Head of caudate nucleus (tissue), 42 donors: ENCODE measurements around the gene GOSR2.

Experiments
- DNase-seq, 42 donors: peaks; one replicate each; pipeline versions ENCODE4 v3.0.0 to v3.0.0-alpha.2; 2020 to 2021; ENCODE audit warnings: mixed read lengths in 7 of 42
- intact Hi-C: fragments of 100-400 bp; cut with DNase I; formaldehyde crosslinking; loops from one replicate; pipeline ENCODE4 v1.15.0; 2022

Gene GOSR2

DNA sequence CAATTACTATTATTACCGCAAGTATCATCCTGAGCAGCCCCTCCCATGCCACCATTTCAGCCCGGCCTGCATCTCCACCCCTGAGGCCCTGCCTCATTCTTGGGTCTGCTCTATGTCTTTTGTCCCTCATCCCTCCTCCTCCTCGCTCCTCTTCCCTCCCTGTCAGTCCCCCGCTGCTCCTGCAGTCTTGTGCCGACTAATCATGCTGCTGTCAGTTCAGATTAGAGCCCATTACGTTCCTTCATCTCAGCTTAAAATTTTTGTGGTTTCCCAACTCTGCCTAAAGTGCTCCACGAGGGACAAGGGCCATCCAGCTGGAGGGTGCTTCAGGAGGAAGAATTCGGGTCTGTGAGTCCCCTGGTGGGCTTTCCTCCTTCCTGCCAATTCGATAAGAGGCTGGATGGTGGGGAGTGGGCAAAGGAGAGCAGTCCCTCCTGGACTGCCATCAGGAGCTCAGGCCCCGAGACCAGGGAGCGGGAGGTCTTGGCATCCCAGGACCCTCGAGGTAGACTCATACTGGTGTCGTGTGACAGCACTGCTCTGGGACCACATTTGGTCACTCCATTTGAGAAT, 32.9 kb upstream of the GOSR2 start:
- no peak for DNase-seq
- intact Hi-C loops, result no loop called here

GRCh38 chr17:46890638-46891037, 32.3 kb upstream of the GOSR2 start:
- intact Hi-C loops, result no loop called here
- no peak for DNase-seq

DNA sequence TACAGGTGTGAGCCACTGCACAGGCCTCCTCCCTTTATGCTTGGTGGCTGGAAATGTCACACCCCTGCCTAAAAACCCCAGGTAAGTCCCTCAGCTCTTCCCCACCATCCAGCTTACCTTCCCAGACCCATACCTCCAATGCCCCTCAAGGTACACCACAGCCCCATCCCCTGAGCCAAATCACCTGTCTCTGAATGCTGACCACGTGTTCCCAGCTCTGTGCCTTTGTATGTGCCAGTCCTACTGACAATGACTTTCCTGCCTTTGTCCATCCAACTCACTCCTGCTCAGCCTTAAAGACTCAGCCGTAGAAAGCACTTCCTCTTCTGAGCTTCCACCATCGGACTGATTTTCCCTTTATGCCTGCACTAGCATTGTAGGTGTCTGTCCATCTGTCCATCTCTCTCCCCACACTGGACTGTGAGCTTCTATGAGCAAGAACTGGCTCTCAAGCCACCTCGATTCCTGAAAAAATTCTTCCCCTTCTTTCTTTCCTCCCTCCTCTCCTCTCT, 30.7 kb upstream of the GOSR2 start:
- DNase-seq, result no peak
- intact Hi-C loops, result no loop called here

DNA sequence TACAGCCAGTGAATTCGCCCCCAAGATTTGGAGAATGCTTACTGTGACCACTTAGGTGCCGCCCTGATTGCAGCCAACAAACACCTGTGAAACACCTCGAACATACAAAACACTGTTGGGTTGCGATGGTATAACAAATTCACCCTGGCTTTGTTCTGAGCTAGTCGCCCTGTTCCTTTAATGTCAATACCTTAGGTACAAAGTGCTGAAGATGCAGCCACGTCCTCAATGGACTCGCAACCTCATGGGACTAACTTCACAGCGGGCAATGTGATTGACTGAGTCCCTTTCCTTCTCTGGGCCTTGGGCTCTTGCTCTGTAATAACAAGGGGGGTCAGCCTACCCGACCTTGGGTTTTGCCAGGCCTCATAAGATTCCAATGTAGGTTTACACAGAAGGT, 28.9 kb upstream of the GOSR2 start:
- intact Hi-C loops, result no loop called here
- no peak for DNase-seq

GRCh38 chr17:46894476-46895151, 28.3 kb upstream of the GOSR2 start:
- intact Hi-C loops, result no loop called here
- DNase-seq, result no peak

GRCh38 chr17:46895171-46895570, 27.8 kb upstream of the GOSR2 start:
- intact Hi-C loops, result no loop called here
- DNase-seq, result peak in 1 of 42 donors; percentile 3

- DNase-seq, result no peak
- intact Hi-C loops, result no loop called here
These were observed 26.0 kb upstream of the GOSR2 start for GRCh38 chr17:46896991-46897390.

GRCh38 chr17:46898364-46898763, 24.6 kb upstream of the GOSR2 start:
- DNase-seq, result no peak
- intact Hi-C loops, result no loop called here

DNA sequence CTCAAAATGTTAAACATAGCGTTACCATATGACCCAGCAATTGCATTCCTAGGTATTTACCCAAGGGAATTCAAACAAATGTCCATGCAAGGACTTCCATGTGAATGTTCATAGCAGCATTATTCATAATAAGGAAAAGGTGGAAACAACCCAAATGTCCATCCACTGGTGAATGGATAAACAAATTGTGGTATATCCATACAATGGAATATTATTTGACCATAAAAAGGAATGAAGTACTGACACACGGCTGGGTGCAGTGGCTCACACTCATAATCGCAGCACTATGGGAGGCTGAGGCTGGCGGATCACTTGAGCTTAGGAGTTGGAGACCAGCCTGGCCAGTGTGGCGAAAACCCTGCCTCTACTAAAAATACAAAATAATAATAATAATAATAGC, 24.1 kb upstream of the GOSR2 start:
- intact Hi-C loops, result no loop called here
- DNase-seq, result no peak

DNA sequence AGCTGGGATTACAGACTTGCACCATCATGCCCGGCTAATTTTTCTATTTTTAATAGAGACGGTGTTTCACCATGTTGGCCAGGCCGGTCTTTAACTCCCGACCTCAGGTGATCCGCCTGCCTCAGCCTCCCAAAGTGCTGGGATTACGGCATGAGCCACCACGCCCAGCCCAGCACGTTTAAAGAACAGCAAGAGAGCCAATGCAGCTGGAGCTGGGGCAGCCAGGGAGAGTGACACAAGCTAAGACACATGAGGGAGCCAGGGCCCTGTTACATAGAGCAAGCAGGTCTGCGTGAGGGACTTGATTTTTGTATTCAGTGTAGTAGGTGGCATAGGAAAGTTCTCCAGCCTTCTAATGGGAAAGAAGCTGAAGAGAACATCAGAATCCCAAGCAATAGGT, 21.7 kb upstream of the GOSR2 start:
- intact Hi-C loops, result no loop called here
- no peak for DNase-seq

DNA sequence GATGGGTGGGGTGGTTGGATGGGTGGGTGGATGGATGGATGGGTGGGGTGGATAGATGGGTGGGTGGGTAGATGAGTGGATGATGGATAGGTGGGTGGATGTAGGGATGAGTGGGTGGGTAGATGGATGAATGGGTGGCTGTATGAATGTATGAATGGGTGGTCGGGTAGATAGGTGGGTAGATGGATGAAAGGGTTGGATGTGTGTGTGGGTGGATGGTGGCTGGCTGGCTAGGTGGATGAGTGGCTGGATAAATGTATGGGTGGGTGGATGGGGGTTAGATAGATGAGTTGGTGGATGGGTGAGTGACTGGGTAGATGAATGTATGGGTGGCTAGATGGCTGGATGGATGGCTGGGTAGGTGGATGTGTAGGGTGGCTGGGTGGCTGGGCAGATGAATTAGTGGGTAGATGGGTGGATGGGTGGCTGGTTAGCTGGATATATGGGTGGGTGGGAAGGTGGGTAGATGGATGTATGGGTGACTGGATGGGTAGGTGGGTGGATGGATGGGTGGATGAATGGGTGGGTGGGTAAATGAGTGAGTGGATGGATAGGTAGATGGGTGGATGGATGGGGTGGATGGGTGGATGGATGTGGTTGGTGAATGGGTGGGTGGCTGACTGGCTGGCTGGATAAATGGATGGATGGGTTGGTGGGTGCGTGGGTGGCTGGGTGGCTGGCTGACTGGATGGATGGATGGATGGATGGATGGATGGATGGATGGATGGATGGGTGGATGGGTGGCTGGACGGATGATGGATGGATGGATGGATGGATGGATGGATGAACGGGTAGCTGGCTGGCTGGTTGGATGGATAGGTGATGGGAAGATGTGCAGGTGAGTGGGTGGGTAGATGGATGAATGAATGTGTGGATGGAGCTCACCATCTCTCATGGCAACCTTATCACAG, 18.9 kb upstream of the GOSR2 start:
- DNase-seq, result peak in 1 of 42 donors; percentile 9
- intact Hi-C loops, result no loop called here

DNA sequence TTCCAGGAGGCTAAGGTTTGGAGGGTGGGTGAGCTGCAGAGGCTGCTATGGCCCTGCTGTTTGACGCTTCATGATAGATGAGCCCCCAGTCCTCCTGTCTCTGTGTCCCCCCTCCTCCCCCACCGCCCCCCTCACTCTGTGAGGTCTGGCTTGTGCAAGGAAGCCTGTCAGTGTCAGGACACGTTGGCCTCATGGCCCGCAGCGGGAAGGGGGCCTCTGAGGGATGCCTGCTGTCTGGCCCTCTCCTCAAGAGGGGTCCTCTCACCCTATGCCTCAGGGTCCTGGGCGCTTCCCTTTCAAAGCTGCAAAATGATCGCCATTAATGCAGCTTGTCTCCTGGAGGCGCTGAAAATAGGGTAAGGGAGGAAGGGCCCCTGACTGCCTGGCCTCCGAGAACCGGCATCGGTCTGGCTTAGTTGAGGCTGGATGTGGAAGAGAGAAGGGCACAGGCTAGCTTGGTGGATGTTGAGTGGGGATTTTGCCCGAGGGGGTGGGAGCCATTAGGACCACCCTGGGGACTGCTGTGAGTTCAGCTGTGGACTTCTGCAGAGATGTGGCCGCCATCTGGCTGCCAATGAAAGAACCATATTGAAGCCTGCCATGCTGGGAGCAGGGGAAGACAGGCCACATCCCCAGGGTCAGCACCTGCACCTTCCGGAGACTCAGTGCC, 14.8 kb upstream of the GOSR2 start:
- DNase-seq, result no peak
- intact Hi-C loops, result no loop called here

GRCh38 chr17:46910179-46910927, 12.6 kb upstream of the GOSR2 start:
- DNase-seq, result no peak
- intact Hi-C loops, result no loop called here

DNA sequence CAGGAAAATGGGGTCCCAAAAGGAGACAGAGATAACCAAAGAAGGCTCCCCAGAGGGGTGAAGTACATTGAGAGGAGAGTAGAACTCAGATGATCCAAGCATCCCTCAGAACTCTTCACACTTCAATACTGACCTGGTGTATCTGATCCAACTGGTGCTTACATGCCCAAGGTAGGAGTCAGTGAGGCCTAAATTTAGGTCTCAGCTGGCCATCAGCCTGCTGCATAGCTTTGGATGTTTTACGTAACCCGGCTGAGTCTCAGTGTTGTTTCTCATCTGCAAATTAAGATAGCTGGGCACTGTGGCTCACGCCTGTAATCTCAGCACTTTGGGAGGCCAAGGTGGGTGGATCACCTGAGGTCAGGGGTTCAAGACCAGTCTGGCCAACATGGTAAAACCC, 11.6 kb upstream of the GOSR2 start:
- intact Hi-C loops, result no loop called here
- no peak for DNase-seq

DNA sequence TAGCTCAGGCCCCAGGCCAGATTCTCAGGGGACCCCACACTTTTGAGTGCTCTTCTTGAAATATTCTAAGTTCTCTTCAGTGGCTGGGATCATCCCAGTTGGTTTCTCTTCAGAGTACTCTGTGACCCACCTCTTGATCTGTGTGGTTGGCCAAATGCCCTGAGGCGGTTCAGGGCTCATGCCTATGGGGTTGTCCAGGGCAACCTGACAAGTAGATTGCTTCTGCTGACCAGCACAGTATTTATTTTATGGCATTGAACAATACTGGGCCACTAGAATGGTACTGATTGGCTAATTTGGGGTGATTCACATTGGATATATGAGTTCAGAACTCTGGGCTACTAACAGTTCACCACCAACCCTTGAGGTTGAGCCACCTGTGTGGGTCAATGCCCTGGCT, 7.4 kb upstream of the GOSR2 start:
- DNase-seq, result no peak
- intact Hi-C loops, result no loop called here

DNA sequence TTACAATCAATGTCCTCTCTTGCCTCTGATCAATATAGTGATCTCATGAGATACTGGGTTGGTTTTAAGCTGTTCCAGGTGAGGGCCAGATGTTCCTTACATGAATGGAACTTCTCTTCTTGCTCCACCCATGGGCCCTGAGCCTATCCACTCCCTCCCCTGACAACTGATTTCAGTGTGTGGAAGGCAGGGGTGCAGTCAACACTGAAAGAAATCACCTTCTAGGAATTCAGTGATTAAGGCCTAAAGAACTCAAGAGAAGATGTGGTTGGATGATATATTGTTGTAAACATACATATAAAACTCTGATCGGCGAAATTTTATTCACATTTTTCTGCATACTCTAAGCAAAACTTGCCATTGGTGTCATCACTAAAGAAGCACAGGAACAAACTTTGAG, 6.7 kb upstream of the GOSR2 start:
- intact Hi-C loops, result no loop called here
- no peak for DNase-seq

- intact Hi-C loops, result no loop called here
- no peak for DNase-seq
These were observed 6.3 kb upstream of the GOSR2 start for GRCh38 chr17:46916623-46917022.

DNA sequence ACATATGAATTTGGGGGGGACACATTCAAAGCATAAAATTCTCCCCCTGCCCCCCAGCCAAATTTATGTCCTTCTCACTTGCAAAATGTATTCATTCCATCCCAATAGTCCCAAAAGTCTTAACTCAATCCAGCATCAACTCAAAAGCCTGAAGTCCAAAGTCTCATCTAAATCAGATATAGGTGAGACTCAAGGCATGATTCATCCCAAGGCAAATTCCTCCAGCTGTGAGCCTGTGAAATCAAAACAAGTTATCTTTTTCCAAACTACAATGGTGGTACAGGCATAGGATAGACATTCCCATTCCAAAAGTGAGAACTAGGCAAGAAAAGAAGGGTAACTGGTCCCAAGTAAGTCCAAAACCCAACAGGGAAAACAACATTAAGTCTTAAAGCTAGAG, 5.9 kb upstream of the GOSR2 start:
- intact Hi-C loops, result no loop called here

DNA sequence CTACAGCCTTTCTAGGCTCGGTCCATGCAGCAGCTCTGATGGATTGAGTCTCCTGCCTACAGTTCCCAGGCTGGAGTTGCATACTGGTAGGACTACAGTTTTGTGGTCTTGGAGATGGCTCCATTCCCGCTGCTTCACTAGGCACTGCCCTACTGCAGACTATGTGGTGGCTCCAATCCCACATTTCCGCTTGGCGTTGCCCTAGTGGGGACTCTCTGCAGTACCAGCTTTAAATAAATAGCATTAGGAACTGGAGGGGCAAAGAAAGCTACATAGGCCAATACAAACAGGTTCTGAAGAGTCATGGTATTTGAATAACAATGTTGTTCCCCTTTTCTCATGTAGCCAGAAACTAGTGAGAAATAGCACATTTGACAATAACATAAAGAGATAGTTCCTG, 5.4 kb upstream of the GOSR2 start:
- intact Hi-C loops, result no loop called here

More for the DNA sequence above, 5.9 kb upstream of the GOSR2 start:
- DNase-seq, result no peak

More for the DNA sequence above, 5.4 kb upstream of the GOSR2 start:
- no peak for DNase-seq
